Renal cortex interstitium (tissue), 11 donors: Measurements from ENCODE around the gene NAPB. TPM values are rescaled to one million over a fixed set of nuclear protein-coding genes. Genes with fewer than 3 reads are reported as not detected.

Experiments
- DNase-seq, 11 donors: peaks; one replicate each; pipeline ENCODE4 v3.0.0-alpha.2; 2013; ENCODE audit warnings: low read depth in 9 of 11, low spot score in 4 of 11; ENCODE audit errors: extremely low read depth in 1 of 11
- polyA plus RNA-seq, 3 donors: library from polyadenylated mRNA; unstranded; fragments of 120-200 nt; gene quantifications; one replicate each; pipeline ENCODE4 v1.2.1, GENCODE V29; 2013; ENCODE audit not compliant: insufficient read length in 3 of 3

Gene NAPB
- polyA plus RNA-seq, 3 donors: 15.3 to 25.0 (median 18.1) TPM

DNA sequence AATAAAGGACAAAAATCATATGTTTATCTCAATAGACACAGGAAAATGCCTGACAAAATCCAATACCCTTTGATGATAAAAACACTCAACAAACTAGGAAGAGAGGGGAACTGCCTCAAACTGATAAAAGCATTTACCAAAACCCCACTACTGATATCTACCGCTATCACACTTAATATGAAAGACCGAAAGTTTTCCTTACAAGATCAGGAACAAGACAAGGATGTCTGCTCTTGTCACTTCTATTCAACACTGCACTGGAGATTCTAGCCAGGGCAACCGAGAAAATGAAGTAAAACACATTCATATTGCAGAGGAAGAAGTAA is 34.2 kb downstream of the NAPB start:
- DNase-seq: no peak

DNA sequence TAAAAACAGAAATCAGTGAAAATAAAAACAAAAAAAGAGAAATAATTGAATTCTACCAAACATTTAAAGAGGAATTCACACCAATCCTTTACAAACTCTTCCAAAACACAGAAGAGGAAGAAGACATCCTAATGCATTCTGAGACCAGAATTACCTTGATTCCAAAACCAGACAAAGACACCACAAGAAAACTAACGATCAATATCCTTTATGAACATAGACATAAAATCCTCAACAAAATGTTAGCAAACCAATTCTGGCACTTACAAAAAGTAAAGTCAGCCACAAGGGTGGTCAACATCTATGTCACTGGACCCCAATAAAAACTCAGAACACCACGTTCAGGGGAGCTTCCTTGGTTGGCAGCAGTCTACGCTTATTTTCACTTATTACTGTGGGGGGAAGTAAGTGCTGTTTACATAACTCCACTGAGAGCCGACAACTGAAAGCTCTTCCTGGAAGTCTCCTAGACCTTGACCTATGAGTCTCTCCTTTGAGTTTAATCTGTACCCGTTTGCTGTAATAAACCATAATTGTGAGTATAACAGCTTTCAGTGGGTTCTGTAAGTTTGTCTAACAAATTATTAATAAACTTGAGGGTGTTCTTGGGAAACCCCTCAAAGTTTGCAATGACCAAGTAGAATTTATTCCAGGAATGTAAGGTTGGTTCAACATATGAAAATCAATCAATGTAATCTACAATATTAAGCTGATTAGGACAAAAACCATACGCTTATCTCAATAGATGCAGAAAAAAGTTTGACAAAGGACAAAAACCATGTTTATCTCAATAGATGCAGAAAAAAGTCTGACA is 34.8 kb downstream of the NAPB start:
- no peak for DNase-seq

DNA sequence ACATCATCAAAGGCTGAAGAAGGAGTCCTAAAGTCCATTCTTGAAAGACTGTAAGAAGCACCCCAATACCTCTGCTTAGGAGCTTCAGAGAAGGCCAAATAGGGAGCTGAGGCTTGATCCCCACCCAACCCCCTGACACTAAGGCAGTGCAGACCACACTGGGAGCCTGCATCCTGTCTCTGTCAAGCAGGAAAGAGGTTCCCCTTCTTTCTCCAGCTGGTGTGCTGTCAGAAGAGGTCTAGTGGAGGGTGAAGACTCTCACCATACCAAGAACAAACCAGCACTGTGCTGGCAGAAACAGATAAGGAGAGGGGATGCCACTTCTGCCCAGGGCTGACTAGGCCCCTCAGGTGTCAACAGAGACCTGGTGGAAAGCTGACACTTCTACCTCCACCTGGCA is 39.4 kb downstream of the NAPB start:
- DNase-seq: no peak

DNA sequence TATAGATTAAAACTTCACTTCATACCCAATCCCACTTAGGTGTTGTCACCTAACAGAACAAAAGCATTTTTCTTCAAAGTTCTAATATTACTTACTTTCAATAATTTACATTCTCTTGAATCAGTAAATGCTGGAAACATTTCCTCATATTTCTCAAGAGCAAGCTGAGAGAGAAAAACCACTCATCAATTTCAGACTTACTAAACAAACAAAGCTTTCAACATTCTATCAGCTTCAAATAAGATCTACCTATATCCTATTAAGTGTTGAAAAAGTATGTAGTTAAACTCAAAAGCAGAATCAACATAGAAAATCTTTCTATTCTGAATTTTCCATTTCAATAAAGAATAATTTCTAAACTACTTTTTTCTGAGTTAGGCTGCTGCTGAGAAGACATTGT is 41.5 kb downstream of the NAPB start:
- DNase-seq: no peak

DNA sequence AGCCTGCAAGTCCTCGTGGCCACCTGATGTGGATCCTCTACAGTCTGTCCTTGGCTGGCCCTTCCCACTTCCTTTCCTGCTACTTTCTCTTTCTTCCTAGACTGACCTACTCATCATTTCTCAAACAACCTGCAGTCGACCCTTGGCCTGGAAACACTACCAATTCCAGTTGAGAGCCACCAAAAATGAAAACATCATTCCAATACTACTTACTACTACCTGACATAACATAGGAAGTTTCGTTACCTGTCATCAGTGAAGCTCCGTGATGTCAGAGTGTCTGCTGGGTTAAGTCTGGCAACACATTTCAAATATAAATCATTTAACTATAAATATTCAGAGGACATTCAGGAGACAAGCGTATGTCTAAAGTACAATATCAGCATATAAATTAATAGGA is 45.5 kb downstream of the NAPB start:
- no peak for DNase-seq

DNA sequence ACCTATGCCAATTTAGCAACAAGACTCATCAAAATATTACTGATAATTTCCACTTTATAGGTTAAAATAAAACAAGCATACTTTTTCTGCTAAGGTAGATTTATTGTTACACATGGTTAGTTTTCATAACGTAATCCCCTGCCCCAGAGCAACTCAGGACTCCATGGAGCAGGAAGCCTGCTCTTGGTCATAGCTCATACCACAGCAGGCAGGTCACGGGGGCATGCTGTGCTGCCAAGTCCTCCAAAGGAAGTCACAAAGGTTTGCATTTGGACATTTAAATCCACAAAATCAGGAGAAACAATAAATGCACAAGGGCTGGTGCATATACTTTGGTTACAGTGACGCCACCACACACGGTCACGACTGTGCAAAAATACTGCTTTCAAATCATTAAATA is 46.8 kb downstream of the NAPB start:
- no peak for DNase-seq

DNA sequence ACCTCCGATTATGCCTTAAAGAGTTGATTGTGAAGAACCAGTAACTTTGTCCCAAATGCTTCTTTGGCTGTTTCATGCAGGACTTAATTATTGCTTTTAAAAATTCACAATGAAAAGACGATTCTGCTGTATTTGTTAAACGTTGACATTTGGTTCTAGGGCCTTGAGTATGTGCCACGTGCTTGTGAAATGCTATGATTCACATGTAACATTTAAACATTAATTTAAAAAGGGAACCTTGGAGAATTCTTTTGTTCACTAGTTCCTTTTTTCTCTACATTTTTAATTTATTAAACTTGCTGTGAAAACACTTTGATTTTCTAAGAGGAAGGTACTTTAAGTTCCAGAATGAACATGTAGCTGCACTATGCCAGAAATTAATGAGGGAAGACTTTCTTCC is 49.8 kb downstream of the NAPB start:
- no peak for DNase-seq

- no peak for DNase-seq
These were observed 50.4 kb downstream of the NAPB start for GRCh38 chr20:23370873-23371272.

- DNase-seq: no peak
These were observed 51.0 kb downstream of the NAPB start for GRCh38 chr20:23370274-23370673.

GRCh38 chr20:23369072-23369823 is 52.0 kb downstream of the NAPB start:
- DNase-seq: no peak

DNA sequence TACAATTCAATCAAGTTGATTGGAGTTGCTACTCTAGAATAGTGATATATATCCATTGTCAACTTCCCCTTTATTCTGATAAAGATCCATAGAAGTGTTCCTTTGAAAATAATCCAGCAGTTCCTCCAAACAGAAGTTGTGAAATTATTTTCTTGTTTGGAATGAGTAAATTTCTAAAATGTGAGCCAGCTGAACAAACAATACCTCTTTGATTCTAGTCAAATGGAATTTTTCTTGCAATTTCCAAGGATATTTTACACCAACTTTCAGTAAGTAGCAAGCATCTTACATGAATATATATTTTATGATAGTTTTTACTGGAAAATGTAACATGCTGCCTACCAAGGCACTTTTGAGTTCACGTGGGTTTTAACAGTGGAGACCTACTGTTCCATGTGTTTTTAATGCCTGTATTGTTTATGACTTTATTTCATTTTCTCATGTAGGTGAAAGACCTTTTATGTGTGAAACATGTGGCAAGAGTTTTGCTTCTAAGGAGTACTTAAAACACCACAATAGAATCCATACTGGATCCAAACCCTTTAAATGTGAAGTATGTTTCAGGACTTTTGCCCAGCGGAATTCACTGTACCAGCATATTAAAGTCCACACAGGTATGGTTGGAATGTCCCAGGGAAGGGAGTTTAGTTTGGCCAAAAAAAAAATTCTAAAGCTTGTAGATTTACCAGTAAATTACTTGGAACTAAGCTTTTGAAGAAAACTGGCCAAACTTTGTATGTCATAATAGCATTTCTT is 52.8 kb downstream of the NAPB start:
- DNase-seq: no peak

- no peak for DNase-seq
These were observed 53.5 kb downstream of the NAPB start for GRCh38 chr20:23367770-23368169.

GRCh38 chr20:23366384-23366783 is 54.9 kb downstream of the NAPB start:
- no peak for DNase-seq

GRCh38 chr20:23365390-23366165 is 55.7 kb downstream of the NAPB start:
- DNase-seq: no peak

DNA sequence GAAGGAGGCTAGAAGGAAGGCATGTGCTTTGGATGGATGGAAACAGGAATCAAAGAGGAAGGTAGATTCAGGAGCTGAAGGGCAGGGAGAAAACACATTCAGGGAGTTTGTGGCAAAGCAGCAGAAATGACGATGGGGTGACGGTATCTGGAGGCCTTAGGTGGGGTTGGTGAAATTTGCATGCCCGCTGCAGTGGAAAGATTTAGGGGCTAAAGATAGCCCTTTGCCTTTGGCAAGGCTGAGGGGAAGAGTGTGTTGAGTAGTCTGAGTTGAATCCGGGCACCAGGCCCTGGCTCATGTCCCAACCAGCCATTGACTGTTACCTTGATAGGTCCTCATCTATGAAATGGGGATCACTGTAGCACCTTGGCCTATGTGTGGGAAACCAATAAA is 58.0 kb downstream of the NAPB start:
- DNase-seq: no peak

GRCh38 chr20:23362392-23363256 is 58.7 kb downstream of the NAPB start:
- DNase-seq: peak in 2 of 11 donors; percentile 21 to 31

DNA sequence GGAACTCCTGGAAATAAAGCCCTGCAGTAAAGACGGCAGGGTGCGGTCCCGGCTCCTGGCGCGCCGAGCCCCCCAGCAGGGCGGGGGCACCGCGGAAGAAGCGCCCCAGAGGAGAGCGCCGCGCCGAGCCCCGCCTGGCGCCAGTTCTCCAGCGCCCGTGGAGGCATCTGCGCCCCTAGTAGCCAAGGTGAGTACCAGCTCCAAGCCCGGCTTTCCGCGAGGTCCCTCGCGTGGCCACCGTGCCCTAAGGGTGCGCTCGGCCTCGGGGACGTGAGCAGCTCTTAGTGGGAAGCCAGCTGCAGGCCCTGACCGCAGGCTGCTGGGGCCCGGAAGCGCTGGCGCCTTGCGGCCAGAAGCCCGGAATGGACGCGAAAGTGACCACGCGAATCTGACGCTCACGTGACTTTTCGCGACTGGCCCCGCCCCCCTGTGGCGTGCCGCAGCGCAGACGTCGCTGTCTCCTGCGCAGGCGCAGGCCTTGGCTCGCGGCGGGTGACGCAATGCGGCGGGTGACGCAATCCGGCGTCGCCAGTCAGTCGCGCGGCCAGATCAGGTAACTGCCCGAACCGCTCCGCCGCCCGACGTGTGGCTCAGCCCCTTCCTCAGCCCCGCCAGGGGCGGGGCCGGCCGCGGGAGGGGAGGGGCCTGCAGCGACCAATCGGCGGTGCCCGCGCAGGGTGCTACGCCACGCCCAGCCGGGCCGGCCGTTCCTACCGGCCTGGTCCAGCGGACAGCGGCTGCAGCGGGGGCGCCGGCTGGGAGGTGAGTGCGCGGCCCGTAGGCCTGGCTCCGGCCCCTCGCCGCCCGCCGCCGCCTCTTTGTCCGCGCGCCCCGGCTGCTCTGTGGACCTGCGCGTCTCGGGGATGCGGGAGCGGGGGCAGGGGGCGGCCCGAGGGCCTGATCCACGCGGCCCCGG is 59.6 kb downstream of the NAPB start, which contains the start of gene GZF1:
Gene GZF1, plus strand, starts transcription at position 707 of the 916 bp plus-strand sequence. CDS start 2,202 bp downstream, outside the sequence.
- peak; percentile 94 to 99 (median 97) for DNase-seq
